Adipocyte (in vitro differentiated cells): ENCODE measurements around the gene GLOD5.
A peak's percentile ranks its signal among the peaks of the same experiment; 100 is the strongest.

Experiments used
- DNase-seq: peaks from one replicate; pipeline ENCODE4 v3.0.0-alpha.2; 2015; ENCODE audit warnings: low read depth
- H3K27me3 ChIP-seq: replicated peaks from 2 replicates; pipeline ENCODE4 v1.7.0; 2013; ENCODE audit warnings: mild to moderate bottlenecking, low read length, moderate library complexity; ENCODE audit not compliant: control insufficient read depth, insufficient read depth
- H3K36me3 ChIP-seq: 2 replicates; pipeline ENCODE4 v1.7.0; 2013; ENCODE audit warnings: low read length, mild to moderate bottlenecking, moderate library complexity; ENCODE audit not compliant: control insufficient read depth, insufficient read depth, severe bottlenecking
- H3K4me1 ChIP-seq: 2 replicates; pipeline ENCODE4 v1.7.0; 2013; ENCODE audit warnings: mild to moderate bottlenecking, low read length, moderate library complexity; ENCODE audit not compliant: control insufficient read depth, insufficient read depth
- H3K4me3 ChIP-seq: 2 replicates; pipeline ENCODE4 v1.7.0; 2013; ENCODE audit warnings: mild to moderate bottlenecking, low read length, moderate library complexity
- H3K9ac ChIP-seq: 2 replicates; pipeline ENCODE4 v1.7.0; 2013; ENCODE audit warnings: mild to moderate bottlenecking, low read length, moderate library complexity
- H3K9me3 ChIP-seq: 2 replicates; pipeline ENCODE4 v1.7.0; 2013; ENCODE audit warnings: mild to moderate bottlenecking, low read length, moderate library complexity; ENCODE audit not compliant: control insufficient read depth

The GLOD5 gene

GRCh38 chrX:48786341-48786800, 24.8 kb downstream of the GLOD5 start, which contains the start of gene GATA1:
TSS of gene GATA1 (plus strand) at chrX:48786590. CDS start at chrX:48791110, 4,520 bp downstream.
- Histone ChIP-seq H3K36me3 (no peaks in the 10 kb centered on the region), H3K9ac (no peak within 1 kb of the TSS)
- no peak for DNase-seq

GRCh38 chrX:48786825-48787504, 25.4 kb downstream of the GLOD5 start:
- no peaks in the 10 kb centered on the region for H3K4me1 ChIP-seq
- no peaks in the 10 kb centered on the region for H3K36me3 ChIP-seq
- H3K4me3 ChIP-seq: no peak overlapping the region
- peaks cover 41% of the 10 kb centered on the region for H3K27me3 ChIP-seq
- H3K9me3 ChIP-seq: no peaks in the 10 kb centered on the region
- H3K9ac ChIP-seq: no peak overlapping the region
- no peak for DNase-seq

More at GRCh38 chrX:48786341-48786800, 24.8 kb downstream of the GLOD5 start, which contains the start of gene GATA1:
- no peaks in the 10 kb centered on the region for H3K9me3 ChIP-seq
- H3K4me1 ChIP-seq: no peaks in the 10 kb centered on the region
- H3K27me3 ChIP-seq: peaks cover 44% of the 10 kb centered on the region
- no peak within 1 kb of the TSS for H3K4me3 ChIP-seq

GRCh38 chrX:48787505-48788443, 26.2 kb downstream of the GLOD5 start:
- no peaks in the 10 kb centered on the region for H3K9me3 ChIP-seq
- no peak overlapping the region for H3K4me3 ChIP-seq
- peaks cover 42% of the 10 kb centered on the region for H3K27me3 ChIP-seq
- no peaks in the 10 kb centered on the region for H3K4me1 ChIP-seq
- no peaks in the 10 kb centered on the region for H3K36me3 ChIP-seq
- H3K9ac ChIP-seq: no peak overlapping the region
- no peak for DNase-seq

GRCh38 chrX:48789366-48790220, 28.0 kb downstream of the GLOD5 start:
- DNase-seq: no peak
- H3K36me3 ChIP-seq: no peaks in the 10 kb centered on the region
- no peak overlapping the region for H3K4me3 ChIP-seq
- peaks cover 47% of the 10 kb centered on the region for H3K27me3 ChIP-seq
- no peak overlapping the region for H3K9ac ChIP-seq
- H3K9me3 ChIP-seq: no peaks in the 10 kb centered on the region
- H3K4me1 ChIP-seq: no peaks in the 10 kb centered on the region

- no peak overlapping the region for H3K4me3 ChIP-seq
- no peaks in the 10 kb centered on the region for H3K36me3 ChIP-seq
- no peak for DNase-seq
- peaks cover 7% of the 10 kb centered on the region for H3K4me1 ChIP-seq
- H3K9me3 ChIP-seq: no peaks in the 10 kb centered on the region
- H3K27me3 ChIP-seq: peaks cover 47% of the 10 kb centered on the region
- no peak overlapping the region for H3K9ac ChIP-seq
Observed at GRCh38 chrX:48790477-48790876, 28.9 kb downstream of the GLOD5 start.

GRCh38 chrX:48791063-48791820, 29.7 kb downstream of the GLOD5 start:
- no peaks in the 10 kb centered on the region for H3K9me3 ChIP-seq
- H3K9ac ChIP-seq: no peak overlapping the region
- no peak for DNase-seq
- no peaks in the 10 kb centered on the region for H3K36me3 ChIP-seq
- no peak overlapping the region for H3K4me3 ChIP-seq
- H3K27me3 ChIP-seq: peaks cover 52% of the 10 kb centered on the region
- peaks cover 8% of the 10 kb centered on the region for H3K4me1 ChIP-seq

- Histone ChIP-seq H3K4me1 (peaks cover 8% of the 10 kb centered on the region), H3K36me3 (no peaks in the 10 kb centered on the region)
Observed at GRCh38 chrX:48792219-48792618, 30.7 kb downstream of the GLOD5 start.

GRCh38 chrX:48793935-48794334, 32.4 kb downstream of the GLOD5 start:
- H3K9ac ChIP-seq: no peak overlapping the region
- H3K36me3 ChIP-seq: no peaks in the 10 kb centered on the region
- no peaks in the 10 kb centered on the region for H3K9me3 ChIP-seq
- no peak for DNase-seq
- H3K4me1 ChIP-seq: peaks cover 8% of the 10 kb centered on the region
- peaks cover 44% of the 10 kb centered on the region for H3K27me3 ChIP-seq
- H3K4me3 ChIP-seq: no peak overlapping the region

More at GRCh38 chrX:48792219-48792618, 30.7 kb downstream of the GLOD5 start:
- no peak for DNase-seq
- Histone ChIP-seq H3K9me3 (no peaks in the 10 kb centered on the region), H3K27me3 (peaks cover 52% of the 10 kb centered on the region), H3K9ac (no peak overlapping the region), H3K4me3 (no peak overlapping the region)

GRCh38 chrX:48794340-48794910, 32.9 kb downstream of the GLOD5 start:
- peaks cover 8% of the 10 kb centered on the region for H3K4me1 ChIP-seq
- H3K9me3 ChIP-seq: no peaks in the 10 kb centered on the region
- no peak overlapping the region for H3K4me3 ChIP-seq
- no peaks in the 10 kb centered on the region for H3K36me3 ChIP-seq
- peaks cover 44% of the 10 kb centered on the region for H3K27me3 ChIP-seq
- H3K9ac ChIP-seq: no peak overlapping the region
- DNase-seq: no peak

- H3K9me3 ChIP-seq: no peaks in the 10 kb centered on the region
- no peak overlapping the region for H3K9ac ChIP-seq
Observed at GRCh38 chrX:48794911-48795515, 33.5 kb downstream of the GLOD5 start.

More at GRCh38 chrX:48794911-48795515, 33.5 kb downstream of the GLOD5 start:
- peak; percentile 54 for DNase-seq
- Histone ChIP-seq H3K36me3 (no peaks in the 10 kb centered on the region), H3K4me1 (peaks cover 8% of the 10 kb centered on the region), H3K4me3 (no peak overlapping the region), H3K27me3 (peaks cover 40% of the 10 kb centered on the region)
